Activated T-cell treated with anti-CD3 and anti-CD28 coated beads for 24 hours (primary cell): ENCODE results near the gene CNN2.
"Not testable (repeated sequence)": the region's sequence is repeated elsewhere in the genome, so short reads cannot be mapped to it uniquely, and the experiment has no call there.

Experiments used
- DNase-seq: peaks from one replicate; pipeline ENCODE4 v3.0.0-alpha.2; 2020; ENCODE audit warnings: low read depth

CNN2 gene

DNA sequence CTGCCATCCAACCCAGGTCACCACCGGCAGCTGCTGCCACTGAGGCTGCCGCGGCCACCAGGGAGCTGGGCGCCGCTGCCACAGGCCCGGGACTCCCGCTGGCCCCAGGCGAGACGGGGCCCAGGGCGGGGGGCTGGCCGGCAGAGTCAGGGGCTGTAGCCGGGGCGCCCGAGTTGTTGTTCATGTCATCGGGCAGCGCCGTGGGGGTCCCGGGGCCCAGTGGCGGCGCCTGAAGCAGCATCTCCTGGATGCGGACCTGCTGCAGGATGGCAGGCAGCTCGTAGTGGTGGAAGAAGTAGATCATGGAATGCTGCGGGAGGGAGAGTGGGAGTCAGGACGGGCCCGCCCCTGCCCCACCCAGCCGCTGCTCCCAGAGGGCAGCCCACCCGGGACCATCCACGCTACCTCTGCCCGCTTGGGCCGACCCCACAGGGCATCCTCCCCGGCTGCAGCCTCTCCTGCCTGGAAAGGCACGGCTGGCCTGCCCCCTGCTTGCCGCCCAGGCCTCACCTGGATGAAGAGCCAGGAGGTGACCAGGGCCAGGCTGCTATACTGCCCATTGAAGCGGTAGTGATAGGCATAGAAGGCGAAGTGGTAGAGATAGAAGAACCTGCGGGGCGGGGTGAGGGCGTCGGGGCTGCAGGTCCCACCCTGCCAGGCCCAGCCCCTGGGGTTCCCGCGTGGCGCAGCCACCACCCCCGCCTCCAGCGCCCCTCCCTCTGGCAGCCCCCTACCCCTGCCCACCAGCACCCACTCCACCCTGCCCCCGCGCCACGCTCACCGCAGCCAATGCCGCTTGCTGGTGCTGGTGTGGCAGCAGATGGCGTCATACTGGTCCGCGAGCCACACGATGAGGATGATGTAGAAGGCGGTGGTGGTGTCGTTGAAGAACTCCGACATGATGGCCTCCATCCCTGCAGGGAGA lies 15.6 kb upstream of the CNN2 start:
- no peak for DNase-seq

- DNase-seq = no peak
Observed at GRCh38 chr19:1011831-1012333, 14.5 kb upstream of the CNN2 start.

- no peak for DNase-seq
Observed at GRCh38 chr19:1012334-1012733, 14.1 kb upstream of the CNN2 start.

- DNase-seq = no peak
Observed at GRCh38 chr19:1013218-1013617, 13.2 kb upstream of the CNN2 start.

DNA sequence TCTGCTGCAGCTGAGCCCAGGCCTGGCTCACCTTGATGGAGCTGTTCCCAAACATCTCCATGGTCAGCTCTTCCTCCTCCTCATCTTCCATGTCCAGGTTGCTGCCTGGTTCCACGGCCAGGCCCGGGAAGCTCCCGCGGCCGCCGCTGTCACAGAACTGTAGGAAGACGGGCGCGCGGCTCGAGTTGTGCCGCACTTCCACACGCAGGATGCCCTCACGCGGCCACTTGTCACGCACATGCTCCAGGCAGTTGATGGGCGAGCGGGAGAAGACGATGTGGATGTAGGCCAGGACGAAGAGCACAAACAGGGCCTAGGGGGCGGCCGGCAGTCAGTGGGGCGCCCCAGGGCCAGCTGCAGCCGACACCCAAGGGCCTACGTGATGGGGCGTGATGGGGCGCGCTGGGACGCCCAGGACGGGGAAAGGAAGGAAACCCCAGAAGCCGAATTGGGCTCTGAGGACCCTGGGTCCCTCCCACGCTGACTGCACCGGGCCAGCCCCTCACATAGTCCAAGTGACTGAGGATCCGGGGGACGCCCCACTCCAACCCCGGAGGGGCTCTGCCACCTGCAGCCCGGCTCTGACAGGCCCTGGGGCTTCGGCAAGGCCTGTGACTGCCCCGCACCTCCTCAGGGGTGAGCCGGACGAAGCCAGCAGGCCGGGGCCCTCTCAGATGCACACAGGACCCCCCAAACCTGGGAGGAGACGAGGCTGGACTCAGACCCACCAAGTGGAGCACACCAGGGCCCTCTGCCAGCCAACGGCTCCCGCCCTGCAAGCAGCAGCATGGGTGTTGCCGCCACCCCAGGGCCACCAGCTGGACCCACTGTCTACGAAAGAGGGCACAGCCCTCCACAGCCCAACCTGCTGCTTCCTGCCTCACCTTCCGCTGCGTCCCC lies 12.0 kb upstream of the CNN2 start:
- no peak for DNase-seq

- no peak for DNase-seq
Observed at GRCh38 chr19:1015061-1015781, 11.2 kb upstream of the CNN2 start.

- DNase-seq = no peak
Observed at GRCh38 chr19:1015782-1016646, 10.4 kb upstream of the CNN2 start.

DNA sequence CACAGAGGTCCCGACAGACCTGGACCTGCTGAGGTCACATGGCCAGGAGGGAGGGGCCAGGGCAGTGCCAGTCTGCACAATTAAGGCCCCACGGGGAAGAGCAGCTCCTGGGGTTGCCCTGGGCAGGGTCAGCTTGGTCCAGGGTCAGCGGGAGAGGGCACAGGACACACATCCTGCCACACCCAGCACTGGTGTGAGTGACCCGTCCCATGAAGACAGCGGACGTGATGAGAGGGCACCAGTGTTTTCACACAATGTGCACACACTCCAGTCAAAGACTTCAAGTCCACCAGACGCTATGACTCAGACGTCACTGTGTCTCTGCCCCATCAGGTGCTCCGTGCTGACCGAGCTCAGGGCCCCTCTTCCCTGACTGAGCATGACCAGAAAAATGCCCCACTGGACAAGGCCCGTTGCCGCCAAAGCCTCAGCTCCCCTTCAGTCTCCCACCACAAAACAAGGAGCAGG lies 9.7 kb upstream of the CNN2 start:
- no peak for DNase-seq

GRCh38 chr19:1017115-1017905 lies 9.1 kb upstream of the CNN2 start:
- no peak for DNase-seq

DNA sequence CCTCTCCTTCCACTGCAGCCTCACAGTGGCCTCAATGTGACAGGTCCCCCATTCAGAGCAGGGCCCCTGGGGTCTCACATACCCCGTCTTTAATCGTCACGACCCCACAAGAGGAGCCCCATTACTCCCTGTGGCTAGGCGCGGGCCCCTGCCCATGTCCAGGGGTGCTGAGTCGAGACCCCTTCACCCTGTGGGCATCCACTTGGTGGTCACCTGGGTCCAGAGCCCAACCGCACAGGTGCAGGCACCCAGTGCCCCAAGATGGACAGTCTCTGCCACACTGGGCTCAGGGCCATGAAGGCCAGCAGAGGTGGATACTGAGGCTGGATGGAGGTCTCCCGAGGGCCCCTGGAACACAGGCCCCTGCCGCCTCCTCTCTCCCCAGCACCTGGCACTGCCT lies 8.5 kb upstream of the CNN2 start:
- no peak for DNase-seq

DNA sequence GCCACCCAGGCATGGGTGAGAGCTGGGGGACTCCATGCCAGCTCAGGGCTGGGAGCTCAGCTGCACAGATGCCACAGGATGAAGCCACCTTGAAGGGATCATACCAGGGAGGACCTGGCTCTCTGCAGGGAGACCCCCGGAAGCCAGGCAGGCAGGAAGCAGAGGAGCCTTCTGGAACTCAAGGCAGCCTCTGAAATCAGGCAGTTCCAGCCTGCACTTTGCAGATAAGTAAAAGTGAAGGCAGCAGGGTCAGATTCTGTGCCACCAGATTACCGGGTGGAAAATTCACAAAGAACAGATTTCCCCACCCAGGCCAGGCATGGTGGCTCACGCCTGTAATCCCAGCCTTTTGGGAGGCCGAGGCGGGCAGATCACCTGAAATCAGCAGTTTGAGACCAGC lies 8.0 kb upstream of the CNN2 start:
- no peak for DNase-seq

- DNase-seq = no peak
Observed at GRCh38 chr19:1018932-1019615, 7.3 kb upstream of the CNN2 start.

GRCh38 chr19:1019616-1019961 lies 6.8 kb upstream of the CNN2 start:
- no peak for DNase-seq

DNA sequence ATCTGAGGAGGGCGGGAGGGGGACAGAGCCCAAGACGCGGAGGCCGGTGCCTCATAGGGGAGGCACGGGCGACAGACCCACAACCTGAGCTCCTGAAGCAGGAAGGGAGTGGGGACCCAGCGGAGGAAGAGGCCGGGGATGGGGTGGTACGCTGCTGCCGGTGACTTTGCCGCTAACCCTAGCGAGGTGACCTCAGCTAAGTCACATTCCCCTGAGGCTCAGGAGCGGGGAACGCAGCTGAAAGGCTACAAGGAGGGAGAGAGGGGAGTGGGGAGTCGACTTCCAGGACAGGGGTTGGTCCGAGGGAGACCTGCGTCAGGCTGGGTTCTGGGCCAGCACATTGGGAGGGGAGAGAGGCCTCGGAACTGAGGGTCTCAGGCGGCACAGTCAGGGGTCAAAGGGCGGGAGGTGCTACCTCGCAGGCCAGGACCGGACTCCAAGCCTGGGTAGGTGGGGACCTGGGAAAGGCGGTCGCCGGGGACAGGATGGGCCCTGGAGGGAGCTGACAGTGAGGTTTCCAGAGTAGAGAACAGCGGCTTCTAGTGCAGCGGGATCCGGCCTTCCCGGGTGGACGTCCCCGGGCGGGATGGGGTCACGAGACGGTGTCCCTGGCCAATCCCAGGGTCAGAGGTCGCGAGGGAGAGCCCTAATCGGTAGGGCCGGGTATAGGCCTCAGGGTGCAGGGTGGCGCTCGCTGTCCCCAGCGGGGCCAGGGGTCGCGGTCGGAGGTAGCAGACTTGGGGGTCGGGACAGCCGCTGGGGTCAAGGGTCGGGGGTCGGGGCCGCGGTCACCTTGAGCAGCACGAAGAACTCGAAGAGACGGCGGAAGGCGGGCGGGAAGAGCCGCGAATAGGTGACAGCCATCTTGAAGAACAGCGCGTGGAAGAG lies 6.2 kb upstream of the CNN2 start:
- DNase-seq = no peak

GRCh38 chr19:1020868-1021425 lies 5.5 kb upstream of the CNN2 start, which contains the start of gene TMEM259:
Gene TMEM259, minus strand, starts transcription at chr19:1021123. Its CDS starts 127 bp downstream, at chr19:1020996.
- DNase-seq = peak; percentile 96

- not testable (repeated sequence) for DNase-seq
Observed at GRCh38 chr19:1023883-1024188, 2.6 kb upstream of the CNN2 start.

DNA sequence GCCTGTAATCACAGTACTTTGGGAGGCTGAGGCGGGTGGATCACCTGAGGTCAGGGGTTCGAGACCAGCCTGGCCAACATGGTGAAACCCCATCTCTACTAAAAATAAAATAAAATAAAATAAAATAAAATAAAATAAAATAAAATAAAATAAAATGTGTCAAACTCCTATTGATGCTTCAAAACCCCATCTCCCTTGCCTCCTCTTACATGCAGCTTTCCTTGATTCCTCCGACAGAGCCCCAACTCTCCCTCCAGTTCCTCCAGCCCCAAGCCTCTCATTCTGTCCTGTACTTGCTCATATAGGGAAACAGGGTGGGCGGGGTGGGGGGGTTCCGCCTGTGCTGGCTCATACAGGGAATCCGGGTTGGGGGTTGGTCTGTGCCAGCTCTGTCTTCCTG lies 1.3 kb upstream of the CNN2 start:
- not testable (repeated sequence) for DNase-seq
